ENCODE measurements around the gene BSN. TPM values are rescaled to one million over a fixed set of nuclear protein-coding genes. Genes with fewer than 3 reads are reported as not detected.

BSN gene
- polyA plus RNA-seq, 2 donors = 0.01 to 0.08 TPM

DNA sequence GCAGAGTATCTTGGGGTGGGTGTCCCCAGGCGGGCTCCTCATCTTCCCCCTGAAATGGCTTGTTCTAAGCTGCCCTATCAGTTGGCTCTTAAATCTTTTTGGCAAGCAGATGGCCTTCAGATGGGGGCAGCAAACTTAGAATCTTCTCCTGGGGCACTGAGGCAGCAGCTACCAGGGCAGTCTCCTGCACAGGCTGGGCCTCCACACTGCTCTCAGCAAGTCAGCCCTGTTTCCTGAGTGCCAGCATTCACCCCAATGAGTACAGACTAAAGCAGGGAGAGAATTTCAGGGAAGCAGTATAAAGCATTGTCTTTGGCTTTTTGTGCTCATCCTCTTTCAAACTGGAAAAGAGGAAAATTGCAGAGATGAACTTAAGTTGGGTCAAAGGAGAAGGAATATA, 68.8 kb downstream of the BSN start:
- Histone ChIP-seq H3K9me3 (ENCODE audit: control insufficient read depth in 2 of 2, insufficient read depth in 1 of 2, low read depth in 1 of 2, low read length in 1 of 2) (no peaks in the 10 kb centered on the region), H3K36me3 (ENCODE audit: control insufficient read depth in 2 of 2, insufficient read depth in 2 of 2, low read length in 1 of 2) (no peaks in the 10 kb centered on the region), H3K27ac (ENCODE audit: low read depth in 2 of 2, low read length in 1 of 2) (no peak overlapping the region), H3K4me1 (ENCODE audit: control insufficient read depth in 2 of 2, insufficient read depth in 2 of 2, low read length in 1 of 2) (no peaks in the 10 kb centered on the region), H3K27me3 (ENCODE audit: control insufficient read depth in 1 of 2, insufficient read depth in 2 of 2, low read length in 2 of 2) (no peaks in the 10 kb centered on the region), H3K4me3 (ENCODE audit: low read depth in 1 of 2, low read length in 2 of 2) (no peak overlapping the region)
- 88 to 94% methylated on average over 1 of the region's 1 CpG for WGBS, 2 donors

DNA sequence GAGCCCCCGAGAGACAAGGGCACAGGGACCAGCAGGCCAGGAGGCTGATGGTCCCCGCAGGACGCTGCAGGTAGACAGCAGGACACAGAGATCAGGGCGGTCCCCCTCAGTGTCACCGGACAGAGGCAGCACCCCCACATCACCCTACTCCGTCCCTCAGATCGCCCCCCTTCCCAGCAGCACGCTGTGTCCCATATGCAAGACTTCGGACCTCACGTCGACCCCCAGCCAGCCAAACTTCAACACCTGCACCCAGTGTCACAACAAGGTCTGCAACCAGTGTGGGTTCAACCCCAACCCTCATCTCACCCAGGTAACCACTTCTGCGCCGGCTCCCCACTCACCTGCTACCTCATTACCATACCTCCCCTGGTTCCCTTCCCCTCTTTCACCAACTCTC, 70.8 kb downstream of the BSN start:
- Histone ChIP-seq H3K9me3 (ENCODE audit: control insufficient read depth in 2 of 2, insufficient read depth in 1 of 2, low read depth in 1 of 2, low read length in 1 of 2) (no peaks in the 10 kb centered on the region), H3K36me3 (ENCODE audit: control insufficient read depth in 2 of 2, insufficient read depth in 2 of 2, low read length in 1 of 2) (no peaks in the 10 kb centered on the region), H3K27ac (ENCODE audit: low read depth in 2 of 2, low read length in 1 of 2) (no peak overlapping the region), H3K4me1 (ENCODE audit: control insufficient read depth in 2 of 2, insufficient read depth in 2 of 2, low read length in 1 of 2) (no peaks in the 10 kb centered on the region), H3K4me3 (ENCODE audit: low read depth in 1 of 2, low read length in 2 of 2) (no peak overlapping the region), H3K27me3 (ENCODE audit: control insufficient read depth in 1 of 2, insufficient read depth in 2 of 2, low read length in 2 of 2) (no peaks in the 10 kb centered on the region)
- WGBS, 2 donors = 95% methylated on average over 13 of the region's 13 CpGs

- no peaks in the 10 kb centered on the region for H3K4me1 ChIP-seq (ENCODE audit: control insufficient read depth in 2 of 2, insufficient read depth in 2 of 2, low read length in 1 of 2)
- no peak overlapping the region for H3K27ac ChIP-seq (ENCODE audit: low read depth in 2 of 2, low read length in 1 of 2)
- H3K4me3 ChIP-seq (ENCODE audit: low read depth in 1 of 2, low read length in 2 of 2) = no peak overlapping the region
- no peaks in the 10 kb centered on the region for H3K9me3 ChIP-seq (ENCODE audit: control insufficient read depth in 2 of 2, insufficient read depth in 1 of 2, low read depth in 1 of 2, low read length in 1 of 2)
- WGBS, 2 donors = 49 to 54% methylated on average over 8 of the region's 8 CpGs
- H3K27me3 ChIP-seq (ENCODE audit: control insufficient read depth in 1 of 2, insufficient read depth in 2 of 2, low read length in 2 of 2) = no peaks in the 10 kb centered on the region
- H3K36me3 ChIP-seq (ENCODE audit: control insufficient read depth in 2 of 2, insufficient read depth in 2 of 2, low read length in 1 of 2) = no peaks in the 10 kb centered on the region
These were observed 71.9 kb downstream of the BSN start for GRCh38 chr3:49626101-49626581.

DNA sequence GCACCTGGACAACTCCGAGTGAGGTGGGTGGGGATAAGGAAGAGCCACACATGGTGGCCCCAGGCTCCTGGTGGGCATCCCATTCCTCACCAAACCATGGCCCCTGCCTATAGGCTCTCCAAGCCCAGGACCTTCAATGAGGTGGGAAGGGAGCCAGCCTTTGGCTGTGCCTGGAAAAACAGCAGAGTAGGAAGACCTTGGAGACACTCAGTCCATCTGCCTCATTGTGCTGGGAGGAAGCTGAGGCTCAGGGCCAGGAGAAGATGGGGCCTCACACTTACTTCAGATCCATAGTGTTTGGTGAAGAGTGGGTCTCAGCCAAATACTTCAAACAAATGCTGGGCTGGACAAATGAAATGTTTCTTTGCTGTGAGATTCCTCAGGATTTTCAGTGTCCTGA, 72.5 kb downstream of the BSN start:
- no peaks in the 10 kb centered on the region for H3K36me3 ChIP-seq (ENCODE audit: control insufficient read depth in 2 of 2, insufficient read depth in 2 of 2, low read length in 1 of 2)
- H3K4me1 ChIP-seq (ENCODE audit: control insufficient read depth in 2 of 2, insufficient read depth in 2 of 2, low read length in 1 of 2) = no peaks in the 10 kb centered on the region
- H3K27me3 ChIP-seq (ENCODE audit: control insufficient read depth in 1 of 2, insufficient read depth in 2 of 2, low read length in 2 of 2) = no peaks in the 10 kb centered on the region
- 96 to 100% methylated on average over 1 of the region's 1 CpG for WGBS, 2 donors
- H3K27ac ChIP-seq (ENCODE audit: low read depth in 2 of 2, low read length in 1 of 2) = no peak overlapping the region
- peaks cover 0 to 2% of the 10 kb centered on the region in 2 donors for H3K9me3 ChIP-seq (ENCODE audit: control insufficient read depth in 2 of 2, insufficient read depth in 1 of 2, low read depth in 1 of 2, low read length in 1 of 2)
- no peak overlapping the region for H3K4me3 ChIP-seq (ENCODE audit: low read depth in 1 of 2, low read length in 2 of 2)

- Histone ChIP-seq H3K27me3 (ENCODE audit: control insufficient read depth in 1 of 2, insufficient read depth in 2 of 2, low read length in 2 of 2) (no peaks in the 10 kb centered on the region), H3K27ac (ENCODE audit: low read depth in 2 of 2, low read length in 1 of 2) (no peak overlapping the region), H3K9me3 (ENCODE audit: control insufficient read depth in 2 of 2, insufficient read depth in 1 of 2, low read depth in 1 of 2, low read length in 1 of 2) (peaks cover 0 to 2% of the 10 kb centered on the region in 2 donors), H3K4me3 (ENCODE audit: low read depth in 1 of 2, low read length in 2 of 2) (no peak overlapping the region), H3K4me1 (ENCODE audit: control insufficient read depth in 2 of 2, insufficient read depth in 2 of 2, low read length in 1 of 2) (no peaks in the 10 kb centered on the region), H3K36me3 (ENCODE audit: control insufficient read depth in 2 of 2, insufficient read depth in 2 of 2, low read length in 1 of 2) (no peaks in the 10 kb centered on the region)
- 89 to 90% methylated on average over 5 of the region's 5 CpGs for WGBS, 2 donors
These were observed 73.4 kb downstream of the BSN start for GRCh38 chr3:49627634-49628033.

GRCh38 chr3:49628249-49628648, 74.0 kb downstream of the BSN start:
- Histone ChIP-seq H3K27me3 (ENCODE audit: control insufficient read depth in 1 of 2, insufficient read depth in 2 of 2, low read length in 2 of 2) (no peaks in the 10 kb centered on the region), H3K4me3 (ENCODE audit: low read depth in 1 of 2, low read length in 2 of 2) (no peak overlapping the region), H3K9me3 (ENCODE audit: control insufficient read depth in 2 of 2, insufficient read depth in 1 of 2, low read depth in 1 of 2, low read length in 1 of 2) (peaks cover 0 to 2% of the 10 kb centered on the region in 2 donors), H3K27ac (ENCODE audit: low read depth in 2 of 2, low read length in 1 of 2) (no peak overlapping the region), H3K4me1 (ENCODE audit: control insufficient read depth in 2 of 2, insufficient read depth in 2 of 2, low read length in 1 of 2) (no peaks in the 10 kb centered on the region), H3K36me3 (ENCODE audit: control insufficient read depth in 2 of 2, insufficient read depth in 2 of 2, low read length in 1 of 2) (no peaks in the 10 kb centered on the region)
- 91 to 92% methylated on average over 2 of the region's 2 CpGs for WGBS, 2 donors

- Histone ChIP-seq H3K27me3 (ENCODE audit: control insufficient read depth in 1 of 2, insufficient read depth in 2 of 2, low read length in 2 of 2) (no peaks in the 10 kb centered on the region), H3K9me3 (ENCODE audit: control insufficient read depth in 2 of 2, insufficient read depth in 1 of 2, low read depth in 1 of 2, low read length in 1 of 2) (peaks cover 0 to 2% of the 10 kb centered on the region in 2 donors), H3K36me3 (ENCODE audit: control insufficient read depth in 2 of 2, insufficient read depth in 2 of 2, low read length in 1 of 2) (no peaks in the 10 kb centered on the region), H3K27ac (ENCODE audit: low read depth in 2 of 2, low read length in 1 of 2) (no peak overlapping the region), H3K4me1 (ENCODE audit: control insufficient read depth in 2 of 2, insufficient read depth in 2 of 2, low read length in 1 of 2) (no peaks in the 10 kb centered on the region), H3K4me3 (ENCODE audit: low read depth in 1 of 2, low read length in 2 of 2) (no peak overlapping the region)
- WGBS, 2 donors = 89 to 93% methylated on average over 4 of the region's 4 CpGs
These were observed 75.2 kb downstream of the BSN start for GRCh38 chr3:49629451-49629850.

GRCh38 chr3:49629866-49630265, 75.6 kb downstream of the BSN start:
- no peaks in the 10 kb centered on the region for H3K4me1 ChIP-seq (ENCODE audit: control insufficient read depth in 2 of 2, insufficient read depth in 2 of 2, low read length in 1 of 2)
- H3K4me3 ChIP-seq (ENCODE audit: low read depth in 1 of 2, low read length in 2 of 2) = no peak overlapping the region
- WGBS, 2 donors = 84 to 86% methylated on average over 6 of the region's 6 CpGs
- H3K27ac ChIP-seq (ENCODE audit: low read depth in 2 of 2, low read length in 1 of 2) = no peak overlapping the region
- peaks cover 0 to 2% of the 10 kb centered on the region in 2 donors for H3K9me3 ChIP-seq (ENCODE audit: control insufficient read depth in 2 of 2, insufficient read depth in 1 of 2, low read depth in 1 of 2, low read length in 1 of 2)
- H3K36me3 ChIP-seq (ENCODE audit: control insufficient read depth in 2 of 2, insufficient read depth in 2 of 2, low read length in 1 of 2) = no peaks in the 10 kb centered on the region
- H3K27me3 ChIP-seq (ENCODE audit: control insufficient read depth in 1 of 2, insufficient read depth in 2 of 2, low read length in 2 of 2) = no peaks in the 10 kb centered on the region

DNA sequence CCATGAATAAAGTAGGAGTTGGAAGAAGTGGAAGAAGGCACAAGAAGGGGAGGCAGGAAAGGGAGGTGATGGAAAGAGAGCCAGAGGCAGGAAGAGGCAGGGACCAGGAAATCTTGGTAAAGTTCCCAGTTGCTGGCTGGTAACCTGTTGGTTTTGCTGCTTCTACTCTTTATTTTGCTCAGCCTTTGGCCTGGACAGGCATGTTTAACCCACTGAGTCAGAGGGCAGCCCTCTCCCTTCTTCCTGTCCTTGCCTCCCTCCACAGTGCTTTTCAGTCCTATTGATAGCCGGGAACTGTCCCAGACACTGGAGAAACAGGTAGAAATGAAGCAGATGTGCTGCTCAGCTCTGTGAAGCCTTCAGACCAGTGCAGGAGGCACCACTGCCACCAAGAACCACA, 76.5 kb downstream of the BSN start:
- H3K4me1 ChIP-seq (ENCODE audit: control insufficient read depth in 2 of 2, insufficient read depth in 2 of 2, low read length in 1 of 2) = no peaks in the 10 kb centered on the region
- no peak overlapping the region for H3K4me3 ChIP-seq (ENCODE audit: low read depth in 1 of 2, low read length in 2 of 2)
- WGBS, 2 donors = 64 to 84% methylated on average over 1 of the region's 1 CpG

DNA sequence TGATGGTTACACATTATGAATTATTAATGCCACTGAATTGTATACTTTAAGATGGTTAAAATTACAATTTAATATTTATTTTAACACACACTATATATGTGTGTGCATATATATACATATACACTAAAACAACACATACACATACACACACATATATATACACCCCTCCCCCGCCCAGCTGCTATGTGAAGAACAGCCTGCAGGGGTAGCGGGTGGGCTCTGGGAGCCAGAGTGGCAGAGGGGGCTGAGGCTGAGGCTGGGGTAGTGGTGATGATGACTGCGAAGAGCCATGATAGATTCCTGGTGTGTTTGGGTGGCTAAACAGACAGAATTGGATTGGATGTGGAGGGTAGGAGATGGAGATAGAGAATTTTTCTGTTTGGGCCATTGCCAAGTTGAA, 80.5 kb downstream of the BSN start:
- H3K4me3 ChIP-seq (ENCODE audit: low read depth in 1 of 2, low read length in 2 of 2) = no peak overlapping the region
- H3K4me1 ChIP-seq (ENCODE audit: control insufficient read depth in 2 of 2, insufficient read depth in 2 of 2, low read length in 1 of 2) = peaks cover 0 to 3% of the 10 kb centered on the region in 2 donors
- no peaks in the 10 kb centered on the region for H3K27me3 ChIP-seq (ENCODE audit: control insufficient read depth in 1 of 2, insufficient read depth in 2 of 2, low read length in 2 of 2)
- no peaks in the 10 kb centered on the region for H3K36me3 ChIP-seq (ENCODE audit: control insufficient read depth in 2 of 2, insufficient read depth in 2 of 2, low read length in 1 of 2)
- H3K27ac ChIP-seq (ENCODE audit: low read depth in 2 of 2, low read length in 1 of 2) = no peak overlapping the region
- H3K9me3 ChIP-seq (ENCODE audit: control insufficient read depth in 2 of 2, insufficient read depth in 1 of 2, low read depth in 1 of 2, low read length in 1 of 2) = peaks cover 0 to 2% of the 10 kb centered on the region in 2 donors
- 81 to 83% methylated on average over 3 of the region's 3 CpGs for WGBS, 2 donors

More for the DNA sequence above, 76.5 kb downstream of the BSN start:
- no peaks in the 10 kb centered on the region for H3K36me3 ChIP-seq (ENCODE audit: control insufficient read depth in 2 of 2, insufficient read depth in 2 of 2, low read length in 1 of 2)
- peaks cover 0 to 2% of the 10 kb centered on the region in 2 donors for H3K9me3 ChIP-seq (ENCODE audit: control insufficient read depth in 2 of 2, insufficient read depth in 1 of 2, low read depth in 1 of 2, low read length in 1 of 2)
- H3K27me3 ChIP-seq (ENCODE audit: control insufficient read depth in 1 of 2, insufficient read depth in 2 of 2, low read length in 2 of 2) = no peaks in the 10 kb centered on the region
- no peak overlapping the region for H3K27ac ChIP-seq (ENCODE audit: low read depth in 2 of 2, low read length in 1 of 2)

Measured in esophagus (tissue), 2 donors.